HepG2 (cell line): Measurements from ENCODE around the gene EXOC3.

Experiments
- GTF3A ChIP-seq: sonication (generic); formaldehyde crosslinking; conservative IDR thresholded peaks from 2 replicates; pipeline ENCODE4 v1.4.0; 2020; ENCODE audit warnings: mild to moderate bottlenecking, missing genetic modification reagents
- NFIC ChIP-seq: IDR thresholded peaks from 2 replicates; pipeline ENCODE4 v1.6.1; 2012; ENCODE audit warnings: mild to moderate bottlenecking, low read length, inconsistent platforms
- POLR2A ChIP-seq, 2 experiments: IDR thresholded peaks; 2 replicates each; pipeline ENCODE4 v1.6.1; 2011; ENCODE audit warnings: low read depth in 2 of 2, low read length in 2 of 2, mild to moderate bottlenecking in 1 of 2, moderate library complexity in 1 of 2; ENCODE audit not compliant: insufficient read depth in 1 of 2
- TCF12 ChIP-seq, 2 experiments: fragments of 450-650 bp in 1 of 2; sonication (generic) in 1 of 2; formaldehyde crosslinking in 1 of 2; IDR thresholded peaks; 2 replicates each; pipeline versions ENCODE4 v1.6.1 to v1.8.0; 2017 to 2022; ENCODE audit warnings: antibody characterized with exemption in 1 of 2, mild to moderate bottlenecking in 1 of 2, missing genetic modification reagents in 1 of 2, moderate library complexity in 1 of 2
- ZBTB42 ChIP-seq: sonication (generic); formaldehyde crosslinking; IDR thresholded peaks from 2 replicates; pipeline ENCODE4 v1.5.0; 2020; ENCODE audit warnings: mild to moderate bottlenecking, missing genetic modification reagents
- ZFX ChIP-seq: sonication (generic); formaldehyde crosslinking; IDR thresholded peaks from 2 replicates; pipeline ENCODE4 v1.4.0; 2020; ENCODE audit warnings: mild to moderate bottlenecking, low read depth, missing genetic modification reagents, moderate library complexity
- ZNF121 ChIP-seq: sonication (generic); formaldehyde crosslinking; IDR thresholded peaks from 2 replicates; pipeline ENCODE4 v1.5.0; 2020; ENCODE audit warnings: mild to moderate bottlenecking, missing genetic modification reagents
- TF ChIP-seq, protein P1 (sequence below): sonication (generic); formaldehyde crosslinking; IDR thresholded peaks from 2 replicates; pipeline ENCODE4 v1.4.0; 2020; ENCODE audit warnings: missing genetic modification reagents
- TF ChIP-seq, protein P2 (sequence below): sonication (generic); formaldehyde crosslinking; IDR thresholded peaks from 2 replicates; pipeline ENCODE4 v1.5.0; 2020; ENCODE audit warnings: mild to moderate bottlenecking, missing genetic modification reagents, moderate library complexity
- TF ChIP-seq, protein P3 (sequence below): sonication (generic); formaldehyde crosslinking; IDR thresholded peaks from 2 replicates; pipeline ENCODE4 v1.4.0; 2020; ENCODE audit warnings: missing genetic modification reagents
- TF ChIP-seq, protein P4 (sequence below): IDR thresholded peaks from 2 replicates; pipeline ENCODE4 v1.6.1; 2012; ENCODE audit warnings: inconsistent platforms
- TF ChIP-seq, protein P5 (sequence below): IDR thresholded peaks from 2 replicates; pipeline ENCODE4 v1.6.1; 2016; ENCODE audit warnings: low read depth, borderline replicate concordance
- TF ChIP-seq, protein P6 (sequence below): IDR thresholded peaks from 2 replicates; pipeline ENCODE4 v1.6.1; 2016; ENCODE audit warnings: control low read depth

DNA sequence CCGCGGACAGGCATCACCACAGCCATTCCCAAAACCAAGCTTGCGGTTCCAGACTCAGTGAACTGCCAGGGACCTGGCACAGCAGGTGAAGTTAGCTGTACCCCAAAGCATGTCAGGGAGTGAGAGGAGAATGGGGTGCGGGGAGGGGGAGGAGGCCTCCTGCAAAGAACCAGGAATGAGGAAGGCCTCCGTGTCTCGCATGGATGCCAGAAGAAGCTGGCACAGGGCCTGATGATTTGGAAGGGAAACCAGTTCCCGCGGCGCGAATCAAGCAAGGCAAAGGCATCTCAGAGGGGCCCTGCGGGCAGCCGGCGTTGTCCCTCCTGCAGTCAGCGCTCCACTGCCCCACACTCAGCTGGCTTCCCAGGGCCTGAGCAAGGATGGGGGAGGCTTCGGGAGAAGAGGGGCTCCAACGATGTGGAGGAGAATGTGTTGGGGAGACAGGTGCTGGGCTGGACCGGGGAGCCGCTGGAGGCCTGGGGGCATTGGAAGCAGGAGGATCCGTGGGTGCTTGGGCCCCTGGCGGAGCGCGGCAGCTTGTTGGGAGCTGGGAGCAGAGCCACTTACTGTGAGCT is 66.7 kb downstream of the EXOC3 start:
- TF ChIP-seq, protein P1, sequence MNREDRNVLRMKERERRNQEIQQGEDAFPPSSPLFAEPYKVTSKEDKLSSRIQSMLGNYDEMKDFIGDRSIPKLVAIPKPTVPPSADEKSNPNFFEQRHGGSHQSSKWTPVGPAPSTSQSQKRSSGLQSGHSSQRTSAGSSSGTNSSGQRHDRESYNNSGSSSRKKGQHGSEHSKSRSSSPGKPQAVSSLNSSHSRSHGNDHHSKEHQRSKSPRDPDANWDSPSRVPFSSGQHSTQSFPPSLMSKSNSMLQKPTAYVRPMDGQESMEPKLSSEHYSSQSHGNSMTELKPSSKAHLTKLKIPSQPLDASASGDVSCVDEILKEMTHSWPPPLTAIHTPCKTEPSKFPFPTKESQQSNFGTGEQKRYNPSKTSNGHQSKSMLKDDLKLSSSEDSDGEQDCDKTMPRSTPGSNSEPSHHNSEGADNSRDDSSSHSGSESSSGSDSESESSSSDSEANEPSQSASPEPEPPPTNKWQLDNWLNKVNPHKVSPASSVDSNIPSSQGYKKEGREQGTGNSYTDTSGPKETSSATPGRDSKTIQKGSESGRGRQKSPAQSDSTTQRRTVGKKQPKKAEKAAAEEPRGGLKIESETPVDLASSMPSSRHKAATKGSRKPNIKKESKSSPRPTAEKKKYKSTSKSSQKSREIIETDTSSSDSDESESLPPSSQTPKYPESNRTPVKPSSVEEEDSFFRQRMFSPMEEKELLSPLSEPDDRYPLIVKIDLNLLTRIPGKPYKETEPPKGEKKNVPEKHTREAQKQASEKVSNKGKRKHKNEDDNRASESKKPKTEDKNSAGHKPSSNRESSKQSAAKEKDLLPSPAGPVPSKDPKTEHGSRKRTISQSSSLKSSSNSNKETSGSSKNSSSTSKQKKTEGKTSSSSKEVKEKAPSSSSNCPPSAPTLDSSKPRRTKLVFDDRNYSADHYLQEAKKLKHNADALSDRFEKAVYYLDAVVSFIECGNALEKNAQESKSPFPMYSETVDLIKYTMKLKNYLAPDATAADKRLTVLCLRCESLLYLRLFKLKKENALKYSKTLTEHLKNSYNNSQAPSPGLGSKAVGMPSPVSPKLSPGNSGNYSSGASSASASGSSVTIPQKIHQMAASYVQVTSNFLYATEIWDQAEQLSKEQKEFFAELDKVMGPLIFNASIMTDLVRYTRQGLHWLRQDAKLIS (CRISPR knock-in tag) = no peak
- TF ChIP-seq POLR2A (IDR thresholded peaks at IDR 0.05; ENCODE audit: insufficient read depth in 1 of 2, low read depth in 2 of 2, low read length in 2 of 2) (no peak), ZNF121 (CRISPR knock-in tag) (no peak), GTF3A (CRISPR knock-in tag) (no peak), ZFX (CRISPR knock-in tag) (no peak), NFIC (no peak), TCF12 (IDR thresholded peaks at IDR 0.05) (no peak), TCF12 (CRISPR knock-in tag; IDR thresholded peaks at IDR 0.05) (no peak), ZBTB42 (CRISPR knock-in tag) (no peak)
- TF ChIP-seq, protein P2, sequence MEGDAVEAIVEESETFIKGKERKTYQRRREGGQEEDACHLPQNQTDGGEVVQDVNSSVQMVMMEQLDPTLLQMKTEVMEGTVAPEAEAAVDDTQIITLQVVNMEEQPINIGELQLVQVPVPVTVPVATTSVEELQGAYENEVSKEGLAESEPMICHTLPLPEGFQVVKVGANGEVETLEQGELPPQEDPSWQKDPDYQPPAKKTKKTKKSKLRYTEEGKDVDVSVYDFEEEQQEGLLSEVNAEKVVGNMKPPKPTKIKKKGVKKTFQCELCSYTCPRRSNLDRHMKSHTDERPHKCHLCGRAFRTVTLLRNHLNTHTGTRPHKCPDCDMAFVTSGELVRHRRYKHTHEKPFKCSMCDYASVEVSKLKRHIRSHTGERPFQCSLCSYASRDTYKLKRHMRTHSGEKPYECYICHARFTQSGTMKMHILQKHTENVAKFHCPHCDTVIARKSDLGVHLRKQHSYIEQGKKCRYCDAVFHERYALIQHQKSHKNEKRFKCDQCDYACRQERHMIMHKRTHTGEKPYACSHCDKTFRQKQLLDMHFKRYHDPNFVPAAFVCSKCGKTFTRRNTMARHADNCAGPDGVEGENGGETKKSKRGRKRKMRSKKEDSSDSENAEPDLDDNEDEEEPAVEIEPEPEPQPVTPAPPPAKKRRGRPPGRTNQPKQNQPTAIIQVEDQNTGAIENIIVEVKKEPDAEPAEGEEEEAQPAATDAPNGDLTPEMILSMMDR (CRISPR knock-in tag) = no peak
- TF ChIP-seq, protein P3, sequence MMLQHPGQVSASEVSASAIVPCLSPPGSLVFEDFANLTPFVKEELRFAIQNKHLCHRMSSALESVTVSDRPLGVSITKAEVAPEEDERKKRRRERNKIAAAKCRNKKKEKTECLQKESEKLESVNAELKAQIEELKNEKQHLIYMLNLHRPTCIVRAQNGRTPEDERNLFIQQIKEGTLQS (CRISPR knock-in tag) = no peak
- TF ChIP-seq, protein P4, sequence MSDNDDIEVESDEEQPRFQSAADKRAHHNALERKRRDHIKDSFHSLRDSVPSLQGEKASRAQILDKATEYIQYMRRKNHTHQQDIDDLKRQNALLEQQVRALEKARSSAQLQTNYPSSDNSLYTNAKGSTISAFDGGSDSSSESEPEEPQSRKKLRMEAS = no peak
- TF ChIP-seq, protein P5, sequence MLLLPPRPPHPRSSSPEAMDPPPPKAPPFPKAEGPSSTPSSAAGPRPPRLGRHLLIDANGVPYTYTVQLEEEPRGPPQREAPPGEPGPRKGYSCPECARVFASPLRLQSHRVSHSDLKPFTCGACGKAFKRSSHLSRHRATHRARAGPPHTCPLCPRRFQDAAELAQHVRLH = no peak
- TF ChIP-seq, protein P6, sequence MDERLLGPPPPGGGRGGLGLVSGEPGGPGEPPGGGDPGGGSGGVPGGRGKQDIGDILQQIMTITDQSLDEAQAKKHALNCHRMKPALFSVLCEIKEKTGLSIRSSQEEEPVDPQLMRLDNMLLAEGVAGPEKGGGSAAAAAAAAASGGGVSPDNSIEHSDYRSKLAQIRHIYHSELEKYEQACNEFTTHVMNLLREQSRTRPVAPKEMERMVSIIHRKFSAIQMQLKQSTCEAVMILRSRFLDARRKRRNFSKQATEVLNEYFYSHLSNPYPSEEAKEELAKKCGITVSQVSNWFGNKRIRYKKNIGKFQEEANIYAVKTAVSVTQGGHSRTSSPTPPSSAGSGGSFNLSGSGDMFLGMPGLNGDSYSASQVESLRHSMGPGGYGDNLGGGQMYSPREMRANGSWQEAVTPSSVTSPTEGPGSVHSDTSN = no peak
